GM19099 (cell line): ENCODE data around the gene DOCK1.

Experiments used
- POLR2A ChIP-seq: IDR thresholded peaks from 3 replicates; pipeline ENCODE4 v1.6.1; 2011; ENCODE audit warnings: low read depth; ENCODE audit not compliant: insufficient read length; ENCODE audit errors: extremely low read depth

DOCK1 gene

GRCh38 chr10:127003032-127003685, 97.9 kb downstream of the DOCK1 start:
- no peak for TF ChIP-seq POLR2A

GRCh38 chr10:127006453-127006852, 101.2 kb downstream of the DOCK1 start:
- TF ChIP-seq POLR2A, result no peak

- TF ChIP-seq POLR2A, result no peak
Measured at GRCh38 chr10:127009366-127009765, 104.1 kb downstream of the DOCK1 start.

GRCh38 chr10:127011174-127011573, 105.9 kb downstream of the DOCK1 start:
- no peak for TF ChIP-seq POLR2A

GRCh38 chr10:127012071-127012768, 107.0 kb downstream of the DOCK1 start:
- TF ChIP-seq POLR2A, result no peak

- no peak for TF ChIP-seq POLR2A
Measured at GRCh38 chr10:127012769-127013152, 107.5 kb downstream of the DOCK1 start.

- TF ChIP-seq POLR2A, result no peak
Measured at GRCh38 chr10:127013211-127013656, 108.0 kb downstream of the DOCK1 start.

GRCh38 chr10:127013691-127014473, 108.7 kb downstream of the DOCK1 start:
- TF ChIP-seq POLR2A, result no peak

- TF ChIP-seq POLR2A, result no peak
Measured at GRCh38 chr10:127014671-127015070, 109.4 kb downstream of the DOCK1 start.

- TF ChIP-seq POLR2A, result no peak
Measured at GRCh38 chr10:127015373-127015772, 110.1 kb downstream of the DOCK1 start.

GRCh38 chr10:127016331-127016730, 111.1 kb downstream of the DOCK1 start:
- no peak for TF ChIP-seq POLR2A

GRCh38 chr10:127017541-127018297, 112.5 kb downstream of the DOCK1 start:
- no peak for TF ChIP-seq POLR2A

GRCh38 chr10:127018298-127018650, 113.0 kb downstream of the DOCK1 start:
- TF ChIP-seq POLR2A, result no peak

GRCh38 chr10:127018766-127019165, 113.5 kb downstream of the DOCK1 start:
- TF ChIP-seq POLR2A, result no peak

GRCh38 chr10:127020260-127020659, 115.0 kb downstream of the DOCK1 start:
- TF ChIP-seq POLR2A, result no peak
